ENCODE measurements around the gene AKAP9.

The AKAP9 gene

DNA sequence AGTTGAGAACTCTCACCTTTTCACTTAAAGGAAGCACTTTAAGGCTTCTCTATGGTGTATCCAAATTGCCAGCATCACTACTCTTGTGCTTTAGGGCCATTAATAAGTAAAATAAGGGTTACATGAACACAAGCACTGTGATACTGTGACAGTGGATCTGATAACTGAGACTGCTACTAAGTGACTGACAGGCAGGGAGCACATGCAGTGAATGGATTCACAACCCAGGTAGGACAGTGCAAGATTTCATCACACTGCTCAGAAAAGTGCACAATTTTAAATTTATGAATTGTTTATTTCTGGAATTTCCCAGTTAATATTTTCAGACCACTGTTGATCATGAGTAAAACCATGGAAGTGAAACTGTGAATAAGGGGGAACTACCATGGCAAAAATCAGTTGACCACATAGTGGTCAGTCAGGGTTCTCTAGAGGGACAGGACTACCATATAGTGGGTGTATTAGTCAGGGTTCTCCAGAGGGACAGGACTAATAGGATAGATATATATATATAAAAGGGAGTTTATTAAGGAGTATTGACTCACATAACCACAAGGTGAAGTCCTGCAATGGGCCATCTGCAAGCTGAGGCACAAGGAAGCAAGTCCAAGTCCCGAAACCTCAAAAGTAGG lies 214.6 kb downstream of the AKAP9 start:
- no peak overlapping the region for H3K27ac ChIP-seq (ENCODE audit: low read depth, low read length)
- H3K27me3 ChIP-seq (ENCODE audit: insufficient read depth, low read length, poor library complexity), result no peaks in the 10 kb centered on the region
- no peak overlapping the region for H3K4me3 ChIP-seq (ENCODE audit: low read length)
- no peaks in the 10 kb centered on the region for H3K79me2 ChIP-seq (ENCODE audit: control insufficient read depth, insufficient read depth, low read length)
- no peak overlapping the region for H2BK15ac ChIP-seq (replicated peaks; ENCODE audit: low read depth)
- no peak overlapping the region for H2AK5ac ChIP-seq (ENCODE audit: low read length)
- no CpG with 5 or more reads among the region's 1 CpG for WGBS (ENCODE audit: extremely low coverage, insufficient coverage, low lambda C conversion rate)
- H3K4me2 ChIP-seq (ENCODE audit: low read length), result no peak overlapping the region
- H3K18ac ChIP-seq (ENCODE audit: low read length), result no peak overlapping the region
- no peaks in the 10 kb centered on the region for H3K36me3 ChIP-seq (ENCODE audit: control insufficient read depth, insufficient read depth, low read length)
- H4K8ac ChIP-seq (ENCODE audit: low read depth, low read length), result no peak overlapping the region
- no peak overlapping the region for H3K4ac ChIP-seq (ENCODE audit: low read depth, low read length)
- H3K56ac ChIP-seq (ENCODE audit: low read length), result no peak overlapping the region
- H3K9ac ChIP-seq (ENCODE audit: low read length), result no peak overlapping the region
- no peaks in the 10 kb centered on the region for H3K79me1 ChIP-seq (ENCODE audit: low read length)
- H3K4me1 ChIP-seq (ENCODE audit: control insufficient read depth, low read depth, low read length), result no peaks in the 10 kb centered on the region
- no peak overlapping the region for H2BK120ac ChIP-seq (ENCODE audit: low read depth, low read length)
- no peak overlapping the region for H3K23ac ChIP-seq (ENCODE audit: low read length)
- H2BK5ac ChIP-seq (ENCODE audit: low read length), result no peak overlapping the region
- no peak overlapping the region for H4K5ac ChIP-seq (ENCODE audit: low read length)
- no peak for DNase-seq

DNA sequence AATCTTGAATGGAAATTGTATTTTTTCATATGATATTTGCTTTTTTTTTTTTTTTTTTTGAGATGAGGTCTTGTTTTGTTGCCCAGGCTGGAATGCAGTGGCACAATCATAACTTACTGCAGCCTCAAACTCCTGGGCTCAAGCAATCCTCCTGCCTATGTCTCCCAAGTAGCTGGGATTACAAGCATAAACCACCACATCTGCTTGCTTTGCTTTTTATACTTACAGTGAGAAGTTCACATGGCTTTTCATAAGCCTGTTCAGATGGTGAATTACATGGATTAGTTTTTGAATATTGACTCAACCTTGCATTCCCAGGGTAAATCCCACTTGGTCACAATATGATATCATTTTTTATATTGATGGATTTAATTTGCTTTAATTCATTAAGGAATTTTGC lies 216.3 kb downstream of the AKAP9 start:
- H3K23ac ChIP-seq (ENCODE audit: low read length), result no peak overlapping the region
- no peaks in the 10 kb centered on the region for H3K36me3 ChIP-seq (ENCODE audit: control insufficient read depth, insufficient read depth, low read length)
- no peak for DNase-seq
- no peak overlapping the region for H3K56ac ChIP-seq (ENCODE audit: low read length)
- no peak overlapping the region for H3K27ac ChIP-seq (ENCODE audit: low read depth, low read length)
- no peak overlapping the region for H3K18ac ChIP-seq (ENCODE audit: low read length)
- H2BK5ac ChIP-seq (ENCODE audit: low read length), result no peak overlapping the region
- H3K79me1 ChIP-seq (ENCODE audit: low read length), result no peaks in the 10 kb centered on the region
- H2AK5ac ChIP-seq (ENCODE audit: low read length), result no peak overlapping the region
- H4K8ac ChIP-seq (ENCODE audit: low read depth, low read length), result no peak overlapping the region
- no peak overlapping the region for H3K4ac ChIP-seq (ENCODE audit: low read depth, low read length)
- no peak overlapping the region for H2BK15ac ChIP-seq (replicated peaks; ENCODE audit: low read depth)
- H3K4me3 ChIP-seq (ENCODE audit: low read length), result no peak overlapping the region
- H3K4me1 ChIP-seq (ENCODE audit: control insufficient read depth, low read depth, low read length), result no peaks in the 10 kb centered on the region
- H3K27me3 ChIP-seq (ENCODE audit: insufficient read depth, low read length, poor library complexity), result no peaks in the 10 kb centered on the region
- H3K9ac ChIP-seq (ENCODE audit: low read length), result no peak overlapping the region
- no peak overlapping the region for H3K4me2 ChIP-seq (ENCODE audit: low read length)
- H4K5ac ChIP-seq (ENCODE audit: low read length), result no peak overlapping the region
- no peaks in the 10 kb centered on the region for H3K79me2 ChIP-seq (ENCODE audit: control insufficient read depth, insufficient read depth, low read length)
- no peak overlapping the region for H2BK120ac ChIP-seq (ENCODE audit: low read depth, low read length)

DNA sequence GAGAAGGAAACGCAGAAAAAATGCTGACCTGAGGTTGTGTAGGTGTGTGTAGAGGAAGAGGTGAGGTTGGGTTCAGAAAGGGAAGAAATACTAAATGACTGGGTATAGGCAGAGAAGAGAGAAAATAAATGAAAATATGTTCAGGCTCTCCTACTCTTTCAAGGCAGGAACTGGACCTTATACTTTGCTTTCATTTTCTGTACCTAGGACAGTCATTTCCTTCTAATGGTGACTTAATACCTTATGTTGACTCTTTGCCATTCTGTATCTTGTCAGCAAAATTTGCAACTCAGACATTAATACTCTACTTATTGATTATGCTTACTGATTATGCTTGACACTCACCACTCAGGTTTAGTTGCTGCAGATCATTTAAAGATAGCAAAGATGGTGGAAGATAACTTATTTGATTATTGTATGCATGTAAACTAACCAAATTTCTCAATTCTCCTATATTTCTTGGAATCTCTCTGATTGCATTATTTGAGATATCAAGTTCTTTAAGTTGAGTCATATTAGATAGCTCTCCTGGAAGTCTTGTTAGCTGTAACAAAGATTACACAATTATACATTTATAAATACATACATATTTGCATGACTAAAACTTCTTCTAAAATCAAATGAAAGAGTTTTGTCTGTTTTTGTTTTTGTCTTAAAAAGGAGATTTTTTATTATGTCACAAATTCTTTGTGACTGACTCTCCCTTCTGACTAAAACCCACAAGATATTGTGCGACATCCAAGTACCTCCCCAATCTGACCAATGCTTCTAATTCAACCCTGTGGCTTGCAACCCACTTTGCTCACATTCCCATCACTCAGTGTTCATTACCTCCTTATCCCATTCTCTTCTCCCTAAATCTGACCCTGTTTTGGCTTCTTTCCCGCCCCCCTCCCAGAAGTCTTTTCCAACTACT lies 218.3 kb downstream of the AKAP9 start:
- no peaks in the 10 kb centered on the region for H3K79me2 ChIP-seq (ENCODE audit: control insufficient read depth, insufficient read depth, low read length)
- H3K56ac ChIP-seq (ENCODE audit: low read length), result no peak overlapping the region
- DNase-seq, result no peak
- H4K8ac ChIP-seq (ENCODE audit: low read depth, low read length), result no peak overlapping the region
- no peak overlapping the region for H3K23ac ChIP-seq (ENCODE audit: low read length)
- H3K79me1 ChIP-seq (ENCODE audit: low read length), result no peaks in the 10 kb centered on the region
- H3K9ac ChIP-seq (ENCODE audit: low read length), result no peak overlapping the region
- H4K5ac ChIP-seq (ENCODE audit: low read length), result no peak overlapping the region
- H3K4me3 ChIP-seq (ENCODE audit: low read length), result no peak overlapping the region
- no peak overlapping the region for H2BK15ac ChIP-seq (replicated peaks; ENCODE audit: low read depth)
- H3K4ac ChIP-seq (ENCODE audit: low read depth, low read length), result no peak overlapping the region
- no peak overlapping the region for H3K4me2 ChIP-seq (ENCODE audit: low read length)
- H3K4me1 ChIP-seq (ENCODE audit: control insufficient read depth, low read depth, low read length), result no peaks in the 10 kb centered on the region
- WGBS (ENCODE audit: extremely low coverage, insufficient coverage, low lambda C conversion rate), result no CpG with 5 or more reads among the region's 3 CpGs
- H2BK5ac ChIP-seq (ENCODE audit: low read length), result no peak overlapping the region
- no peaks in the 10 kb centered on the region for H3K27me3 ChIP-seq (ENCODE audit: insufficient read depth, low read length, poor library complexity)
- no peak overlapping the region for H3K27ac ChIP-seq (ENCODE audit: low read depth, low read length)
- no peak overlapping the region for H2AK5ac ChIP-seq (ENCODE audit: low read length)
- H2BK120ac ChIP-seq (ENCODE audit: low read depth, low read length), result no peak overlapping the region
- H3K36me3 ChIP-seq (ENCODE audit: control insufficient read depth, insufficient read depth, low read length), result no peaks in the 10 kb centered on the region
- H3K18ac ChIP-seq (ENCODE audit: low read length), result no peak overlapping the region

All from mesendoderm (in vitro differentiated cells).